GM10248 (cell line): Measurements from ENCODE around the gene CDC42BPB.

Experiments used
- CTCF ChIA-PET: fragments of 300-600 bp; sonication (Branson Sonifier 250); formaldehyde crosslinking; extraction: SDS; loops from one replicate; lab custom pipeline; 2021; ENCODE audit warnings: antibody characterized with exemption; lab: Yijun Ruan, JAX
- POLR2A ChIA-PET: fragments of 350-650 bp; sonication (Branson Sonifier 250); formaldehyde crosslinking; extraction: SDS; loops from one replicate; lab custom pipeline; 2020; ENCODE audit warnings: antibody characterized with exemption; lab: Yijun Ruan, JAX
- DNase-seq: peaks from one replicate; pipeline ENCODE4 v3.0.0; 2012; ENCODE audit errors: extremely low spot score
- CTCF ChIP-seq: IDR thresholded peaks from 2 replicates; pipeline ENCODE4 v1.5.1; 2012; ENCODE audit warnings: mild to moderate bottlenecking, low read depth; ENCODE audit errors: extremely low read depth, missing control alignments, control extremely low read depth

CDC42BPB gene

DNA sequence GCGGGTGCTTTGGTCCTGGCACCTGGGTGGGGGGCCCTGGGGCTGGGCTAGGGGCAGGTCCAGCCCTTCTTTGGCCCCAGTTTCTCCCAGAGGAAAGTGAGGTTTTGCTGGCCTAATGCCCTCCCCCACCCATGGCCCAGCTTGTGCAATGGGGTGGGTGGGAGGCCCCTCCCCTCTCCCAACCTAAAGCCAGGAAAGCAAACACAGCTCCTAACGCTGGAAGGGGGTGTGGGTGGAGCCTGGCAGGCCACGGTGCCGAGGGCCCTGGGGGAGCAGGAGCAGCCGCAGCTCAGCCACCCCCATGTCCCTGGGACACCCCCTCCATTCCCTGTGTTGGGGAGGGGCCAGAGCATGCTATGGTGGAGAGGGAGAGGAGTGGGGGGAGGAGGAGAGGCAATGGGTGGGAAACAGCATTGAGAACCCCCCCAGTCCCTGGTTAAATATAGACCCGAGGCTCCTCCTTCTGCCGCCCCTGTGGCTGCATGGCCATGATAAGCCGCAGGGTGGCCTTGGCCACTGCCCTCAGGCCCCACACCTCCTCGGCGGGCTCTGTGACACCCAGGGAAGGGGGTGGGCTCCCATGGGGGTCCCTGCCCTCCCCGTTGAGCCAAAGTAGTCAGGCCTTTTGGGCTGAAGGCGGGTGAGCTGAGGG lies 41.9 kb upstream of the CDC42BPB start:
- ChIA-PET POLR2A (no interaction called here), CTCF (interaction anchor here (2.0 to 8.0 kb wide), 4 partner anchors 9 to 192 kb away, joined by 5 to 41 read pairs (median 6); partner anchors contain the start of gene TNFAIP2)
- no peak for DNase-seq
- no peak for TF ChIP-seq CTCF

- CTCF ChIA-PET, result interaction anchor here (0.6 to 4.8 kb wide), 4 partner anchors 7 to 293 kb away, joined by 3 to 70 read pairs (median 4); no protein-coding TSS in a partner anchor
- POLR2A ChIA-PET, result interaction anchor here (0.6 kb wide), 1 partner anchor 766 kb away, joined by 4 read pairs; no protein-coding TSS in a partner anchor
- TF ChIP-seq CTCF, result no peak
- DNase-seq, result no peak
These were observed 40.9 kb upstream of the CDC42BPB start for GRCh38 chr14:103097994-103098957.

GRCh38 chr14:103097244-103097993 lies 40.1 kb upstream of the CDC42BPB start:
- ChIA-PET POLR2A (interaction anchor here (0.6 kb wide), 1 partner anchor 767 kb away, joined by 4 read pairs; no protein-coding TSS in a partner anchor), CTCF (interaction anchor here (0.6 to 4.8 kb wide), 5 partner anchors 8 to 294 kb away, joined by 3 to 70 read pairs (median 10); no protein-coding TSS in a partner anchor)
- no peak for DNase-seq
- TF ChIP-seq CTCF, result no peak

GRCh38 chr14:103096387-103096786 lies 39.0 kb upstream of the CDC42BPB start:
- CTCF ChIA-PET, result interaction anchor here (1.0 to 4.8 kb wide), 8 partner anchors 9 to 572 kb away, joined by 3 to 70 read pairs (median 6); no protein-coding TSS in a partner anchor
- no peak for DNase-seq
- no peak for TF ChIP-seq CTCF
- POLR2A ChIA-PET, result interaction anchor here (0.6 kb wide), 1 partner anchor 44 kb away, joined by 3 read pairs; no protein-coding TSS in a partner anchor

GRCh38 chr14:103095210-103095778 lies 37.9 kb upstream of the CDC42BPB start:
- TF ChIP-seq CTCF, result no peak
- POLR2A ChIA-PET, result no interaction called here
- no peak for DNase-seq
- CTCF ChIA-PET, result interaction anchor here (0.5 to 4.8 kb wide), 9 partner anchors 9 to 571 kb away, joined by 3 to 70 read pairs (median 3); no protein-coding TSS in a partner anchor
